GM23338 (cell line): ENCODE measurements around the gene KRT12. TPM values are rescaled to one million over a fixed set of nuclear protein-coding genes. Genes with fewer than 3 reads are reported as not detected.

Source experiments
- ATAC-seq: fragments of 200-7000 bp; cut with Tn5 transposase; 3 replicates; pipeline ENCODE4 v1.9.1; 2020
- DNase-seq: peaks from one replicate; pipeline ENCODE4 v3.0.0-alpha.2; 2015; ENCODE audit warnings: low spot score
- H2AFZ ChIP-seq: fragments of 200-600 bp; sonication (generic); 2 replicates; pipeline ENCODE4 v1.8.0; 2016; ENCODE audit warnings: antibody characterized with exemption, mild to moderate bottlenecking, moderate library complexity
- H3F3A ChIP-seq: fragments of 200-600 bp; sonication (generic); replicated peaks from 2 replicates; pipeline ENCODE4 v1.8.0; 2017; ENCODE audit warnings: antibody characterized with exemption, mixed run types, low read depth
- H3K27ac ChIP-seq: fragments of 200-600 bp; sonication (generic); 2 replicates; pipeline ENCODE4 v1.6.1; 2016; ENCODE audit warnings: low read depth
- H3K27me3 ChIP-seq: fragments of 200-600 bp; sonication (generic); 2 replicates; pipeline ENCODE4 v1.8.0; 2016; ENCODE audit warnings: mild to moderate bottlenecking, mixed run types, moderate library complexity; ENCODE audit not compliant: insufficient read depth
- H3K36me3 ChIP-seq: fragments of 200-600 bp; sonication (generic); 2 replicates; pipeline ENCODE4 v1.8.0; 2016; ENCODE audit warnings: mild to moderate bottlenecking; ENCODE audit not compliant: insufficient read depth
- H3K4me1 ChIP-seq: fragments of 200-600 bp; sonication (generic); 2 replicates; pipeline ENCODE4 v1.8.0; 2016; ENCODE audit warnings: mild to moderate bottlenecking, moderate library complexity; ENCODE audit not compliant: insufficient read depth
- H3K4me2 ChIP-seq: fragments of 200-600 bp; sonication (generic); 2 replicates; pipeline ENCODE4 v1.7.1; 2017; ENCODE audit warnings: mixed run types
- H3K4me3 ChIP-seq: fragments of 200-600 bp; sonication (generic); 2 replicates; pipeline ENCODE4 v1.6.1; 2016; ENCODE audit warnings: mixed run types
- H3K79me2 ChIP-seq: fragments of 200-600 bp; sonication (generic); replicated peaks from 2 replicates; pipeline ENCODE4 v1.8.0; 2017; ENCODE audit warnings: mild to moderate bottlenecking; ENCODE audit not compliant: insufficient read depth
- H3K9me2 ChIP-seq: fragments of 200-600 bp; sonication (generic); 2 replicates; pipeline ENCODE4 v1.8.0; 2017; ENCODE audit not compliant: insufficient read depth
- H4K20me1 ChIP-seq: fragments of 200-600 bp; sonication (generic); replicated peaks from 2 replicates; pipeline ENCODE4 v1.8.0; 2017; ENCODE audit warnings: mild to moderate bottlenecking; ENCODE audit not compliant: insufficient read depth
- H3K27ac Mint-ChIP-seq: 2 replicates; pipeline ENCODE4 v1.8.0; 2020; ENCODE audit warnings: inconsistent platforms, mild to moderate bottlenecking, moderate library complexity, mixed read lengths
- H3K27me3 Mint-ChIP-seq: 3 replicates; pipeline ENCODE4 v1.8.0; 2022; ENCODE audit warnings: low read depth, mild to moderate bottlenecking, moderate library complexity, mixed read lengths, inconsistent platforms; ENCODE audit not compliant: insufficient read depth, poor library complexity
- H3K36me3 Mint-ChIP-seq: 3 replicates; pipeline ENCODE4 v1.8.0; 2021; ENCODE audit warnings: low read depth, mild to moderate bottlenecking, inconsistent platforms, moderate library complexity, mixed read lengths
- H3K4me1 Mint-ChIP-seq: 3 replicates; pipeline ENCODE4 v1.8.0; 2020; ENCODE audit warnings: mild to moderate bottlenecking, inconsistent platforms, mixed read lengths
- H3K4me3 Mint-ChIP-seq: 3 replicates; pipeline ENCODE4 v1.8.0; 2021; ENCODE audit warnings: moderate library complexity, mild to moderate bottlenecking, inconsistent platforms, mixed read lengths
- H3K9me3 Mint-ChIP-seq: 3 replicates; pipeline ENCODE4 v1.8.0; 2020; ENCODE audit warnings: moderate library complexity, mild to moderate bottlenecking, inconsistent platforms, mixed read lengths
- CREB1 ChIP-seq: fragments of 250-450 bp; sonication (Bioruptor Pico); IDR thresholded peaks from 2 replicates; pipeline ENCODE4 v1.5.0; 2020; ENCODE audit warnings: low read depth, mild to moderate bottlenecking, moderate library complexity
- CTCF ChIP-seq, 2 experiments: fragments of 200-600 bp in 1 of 2; sonication (generic) in 1 of 2; conservative IDR thresholded peaks; 2 replicates each; pipeline versions ENCODE4 v1.5.1 to v1.6.1; 2016 to 2017; ENCODE audit warnings: antibody characterized with exemption in 2 of 2, low read depth in 2 of 2, mild to moderate bottlenecking in 2 of 2, moderate library complexity in 1 of 2
- ETS1 ChIP-seq: IDR thresholded peaks from 2 replicates; pipeline ENCODE4 v1.6.1; 2016; ENCODE audit warnings: antibody characterized with exemption
- EZH2 ChIP-seq: fragments of 200-600 bp; sonication (generic); IDR thresholded peaks from one replicate; pipeline ENCODE4 v1.8.0; 2017; ENCODE audit warnings: antibody characterized with exemption, mild to moderate bottlenecking, low read depth; ENCODE audit not compliant: unreplicated experiment
- EZH2phosphoT487 ChIP-seq: fragments of 200-600 bp; sonication (generic); IDR thresholded peaks from one replicate; pipeline ENCODE4 v1.8.1; 2018; ENCODE audit warnings: antibody characterized with exemption; ENCODE audit not compliant: unreplicated experiment
- JUNB ChIP-seq: IDR thresholded peaks from one replicate; pipeline ENCODE4 v1.6.1; 2016; ENCODE audit warnings: antibody characterized with exemption; ENCODE audit not compliant: unreplicated experiment
- NANOG ChIP-seq: IDR thresholded peaks from 2 replicates; pipeline ENCODE4 v1.6.1; 2016; ENCODE audit warnings: antibody characterized with exemption, borderline replicate concordance
- POLR2AphosphoS5 ChIP-seq: IDR thresholded peaks from 2 replicates; pipeline ENCODE4 v1.6.1; 2016; ENCODE audit warnings: antibody characterized with exemption, low read depth
- REST ChIP-seq: IDR thresholded peaks from one replicate; pipeline ENCODE4 v1.6.1; 2018; ENCODE audit warnings: antibody characterized with exemption; ENCODE audit not compliant: unreplicated experiment
- STAT1 ChIP-seq: IDR thresholded peaks from one replicate; pipeline ENCODE4 v1.6.1; 2016; ENCODE audit warnings: antibody characterized with exemption; ENCODE audit not compliant: unreplicated experiment
- ZNF114 ChIP-seq: fragments of 250-450 bp; sonication (Bioruptor Pico); IDR thresholded peaks from 2 replicates; pipeline ENCODE4 v1.5.0; 2020; ENCODE audit warnings: mild to moderate bottlenecking, moderate library complexity
- ZNF331 ChIP-seq: fragments of 250-450 bp; sonication (Bioruptor Pico); IDR thresholded peaks from 2 replicates; pipeline ENCODE4 v1.5.0; 2020; ENCODE audit warnings: low read depth, mild to moderate bottlenecking, moderate library complexity
- ZNF462 ChIP-seq: fragments of 250-450 bp; sonication (Bioruptor Pico); IDR thresholded peaks from 2 replicates; pipeline ENCODE4 v1.5.0; 2020; ENCODE audit warnings: mild to moderate bottlenecking, moderate library complexity
- polyA plus RNA-seq: library from polyadenylated mRNA; unstranded; fragments of >200 nt; fragmentation: Nextera tagmentation; extraction: Ambion mirVana; gene quantifications from 2 replicates; pipeline ENCODE4 v1.2.1, GENCODE V29; 2016
- total RNA-seq: library from RNA; depleted of rRNA; stranded (reverse); fragments of >200 nt; shearing (Covaris generic); gene quantifications from 2 replicates; pipeline ENCODE4 v1.2.3, GENCODE V29; 2014

KRT12 gene
- total and polyA plus RNA-seq, 2 experiments from 2014 or later, result not detected

- Mint-ChIP-seq H3K9me3 (no peaks in the 10 kb centered on the region), H3K27me3 (peaks cover 4% of the 10 kb centered on the region), H3K4me3 (no peak overlapping the region), H3K27ac (peak overlapping the region; percentile 13), H3K4me1 (peaks cover 21% of the 10 kb centered on the region), H3K36me3 (no peaks in the 10 kb centered on the region)
- Histone ChIP-seq H3K27me3 (no peaks in the 10 kb centered on the region), H3K27ac (no peak overlapping the region), H2AFZ (no peak overlapping the region; the same call in 1 of the 2 replicates), H4K20me1 (no peaks in the 10 kb centered on the region), H3K4me1 (peaks cover 11% of the 10 kb centered on the region), H3K4me3 (no peak overlapping the region), H3K9me2 (no peaks in the 10 kb centered on the region), H3K4me2 (no peak overlapping the region), H3F3A (no peaks in the 10 kb centered on the region; the same call in 1 of the 2 replicates), H3K36me3 (no peaks in the 10 kb centered on the region), H3K79me2 (no peaks in the 10 kb centered on the region)
- DNase-seq (no peak), ATAC-seq (no peak)
- no peak for TF ChIP-seq CREB1 (CRISPR knock-in tag)
- TF ChIP-seq CTCF (conservative IDR thresholded peaks at IDR 0.05; ENCODE audit: low read depth in 2 of 2), result no peak
- TF ChIP-seq POLR2AphosphoS5, result no peak
- TF ChIP-seq STAT1, result no peak
- no peak for TF ChIP-seq ZNF462 (CRISPR knock-in tag)
- TF ChIP-seq JUNB, result no peak
- no peak for TF ChIP-seq NANOG
- TF ChIP-seq EZH2phosphoT487, result no peak
- no peak for TF ChIP-seq ZNF114
- no peak for TF ChIP-seq REST
- TF ChIP-seq ETS1, result no peak
- TF ChIP-seq EZH2, result no peak
- TF ChIP-seq ZNF331 (CRISPR knock-in tag), result no peak
Observed at GRCh38 chr17:40852364-40852763, 14.7 kb downstream of the KRT12 start.
